ENCODE data around the gene LFNG.

LFNG gene

GRCh38 chr7:2504128-2504888 lies 15.3 kb upstream of the LFNG start:
- no peak for DNase-seq

- no peak for DNase-seq
Observed at GRCh38 chr7:2504889-2505375, 14.6 kb upstream of the LFNG start.

GRCh38 chr7:2505401-2505800 lies 14.2 kb upstream of the LFNG start:
- DNase-seq, result no peak

GRCh38 chr7:2507208-2507916 lies 12.2 kb upstream of the LFNG start:
- DNase-seq, result no peak

DNA sequence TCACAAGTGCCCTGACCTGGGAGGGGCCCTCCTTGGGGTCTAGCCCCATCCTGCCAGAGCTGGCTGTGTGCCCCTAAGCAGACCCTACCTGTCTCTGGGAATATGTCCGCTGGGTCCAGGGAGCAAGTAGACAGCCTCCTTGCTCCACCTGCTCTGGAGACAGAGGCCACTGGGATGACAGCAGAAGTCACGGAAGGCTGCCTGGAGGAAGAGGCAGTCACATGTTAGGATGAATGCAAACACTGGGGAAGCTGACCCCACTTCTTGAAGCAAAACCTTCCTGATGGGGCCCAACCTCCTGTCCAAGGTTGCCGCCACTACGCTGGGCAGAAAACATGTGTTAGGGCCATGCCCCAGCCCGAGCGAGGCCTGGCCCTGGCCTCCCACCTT lies 11.7 kb upstream of the LFNG start:
- no peak for DNase-seq

- peak in 1 of 2 donors; percentile 62 for DNase-seq
Observed at GRCh38 chr7:2508327-2509215, 11.0 kb upstream of the LFNG start.

DNA sequence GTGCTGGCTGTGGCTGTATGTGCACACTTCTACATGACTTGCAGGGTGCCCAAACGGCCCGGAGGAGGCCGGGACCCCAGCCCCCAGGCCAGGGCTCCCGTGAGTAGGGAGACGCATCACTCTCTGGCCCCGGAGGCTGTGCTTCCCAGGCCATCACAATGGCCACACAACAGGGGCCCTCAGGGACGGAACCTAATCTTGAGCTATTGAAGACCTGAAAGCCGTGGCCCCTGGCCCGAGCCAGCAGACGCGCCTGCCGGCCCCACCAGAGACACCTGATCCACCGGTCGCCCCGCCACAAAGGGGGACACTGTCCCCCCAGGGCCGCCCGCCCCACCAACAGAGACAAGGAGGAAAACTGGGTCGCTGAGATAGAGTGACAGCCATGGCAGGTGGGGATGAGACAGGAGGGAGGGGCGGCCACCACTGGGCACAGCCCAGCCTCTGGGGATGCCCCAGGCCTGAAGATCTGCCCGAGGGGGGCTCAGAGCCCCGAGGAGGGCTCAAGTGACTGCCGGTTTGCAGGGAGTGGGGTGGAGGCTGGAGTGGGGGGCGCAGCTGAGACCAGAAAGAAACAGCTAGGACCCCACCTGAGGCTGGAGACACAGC lies 10.2 kb upstream of the LFNG start:
- DNase-seq, result no peak

GRCh38 chr7:2510130-2510776 lies 9.3 kb upstream of the LFNG start:
- no peak for DNase-seq

- DNase-seq, result peak in 1 of 2 donors; percentile 57
Observed at GRCh38 chr7:2510909-2511768, 8.4 kb upstream of the LFNG start.

- no peak for DNase-seq
Observed at GRCh38 chr7:2511769-2512168, 7.8 kb upstream of the LFNG start.

GRCh38 chr7:2512179-2512661 lies 7.4 kb upstream of the LFNG start:
- peak in 1 of 2 donors; percentile 48 for DNase-seq

- no peak for DNase-seq
Observed at GRCh38 chr7:2512713-2513112, 6.9 kb upstream of the LFNG start.

DNA sequence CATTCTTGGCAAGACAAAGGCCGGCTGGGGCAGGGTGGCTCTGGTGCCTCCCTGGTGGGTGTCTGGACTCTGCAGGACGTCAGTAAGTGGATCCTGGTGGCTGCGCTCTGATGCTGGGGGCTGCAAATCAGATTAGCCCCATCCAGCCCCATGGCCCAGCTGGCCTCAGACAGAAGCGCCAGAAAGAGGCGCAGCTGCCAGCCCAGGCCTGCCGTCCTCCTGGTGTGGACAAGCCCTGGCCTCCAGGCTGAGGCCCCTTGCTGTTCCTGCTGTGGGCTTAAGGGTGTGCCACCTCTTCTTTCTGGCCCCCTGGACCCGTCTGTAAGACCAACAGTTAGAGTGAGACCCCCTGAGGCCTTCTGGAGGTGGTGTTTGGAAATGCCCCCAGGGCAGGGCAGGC lies 5.9 kb upstream of the LFNG start:
- no peak for DNase-seq

DNA sequence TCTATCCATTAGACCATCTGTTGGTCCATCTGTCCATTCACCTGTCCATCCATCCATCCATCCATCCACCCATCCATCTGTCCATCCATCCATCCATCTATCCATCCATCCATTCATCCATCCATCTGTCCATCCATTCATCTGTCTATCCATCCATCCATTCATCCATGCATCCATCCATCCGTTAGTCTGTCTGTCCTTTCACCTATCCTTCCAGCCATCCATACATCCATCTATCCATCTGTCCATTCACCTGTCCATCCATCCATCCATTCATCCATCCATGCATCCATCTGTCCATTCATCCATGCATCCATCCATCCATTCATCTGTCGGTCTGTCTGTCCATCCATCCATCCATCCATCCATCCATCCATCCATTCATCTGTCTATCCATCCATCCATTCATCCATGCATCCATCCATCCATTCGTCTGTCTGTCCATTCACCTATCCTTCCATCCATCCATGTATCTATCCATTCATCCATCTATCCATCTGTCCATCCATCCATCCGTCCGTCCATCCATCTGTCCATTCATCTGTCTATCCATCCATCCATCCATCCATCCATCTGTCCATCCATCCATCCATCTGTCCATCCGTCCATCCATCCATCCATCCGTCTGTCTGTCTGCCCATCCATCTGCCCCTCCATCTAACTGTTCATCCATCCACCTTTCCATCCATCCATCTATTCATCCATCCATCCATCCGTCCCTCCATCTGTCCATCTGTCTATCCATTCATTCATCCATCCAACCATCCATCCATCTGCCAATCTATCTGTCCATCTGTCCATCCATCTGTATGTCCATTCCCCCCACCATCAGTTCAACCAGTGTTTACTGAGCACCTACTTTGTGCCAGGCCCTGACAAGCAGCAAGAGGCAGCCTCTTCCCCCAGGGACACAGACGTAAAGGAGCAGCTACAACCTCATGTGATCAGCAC lies 4.8 kb upstream of the LFNG start:
- no peak for DNase-seq

DNA sequence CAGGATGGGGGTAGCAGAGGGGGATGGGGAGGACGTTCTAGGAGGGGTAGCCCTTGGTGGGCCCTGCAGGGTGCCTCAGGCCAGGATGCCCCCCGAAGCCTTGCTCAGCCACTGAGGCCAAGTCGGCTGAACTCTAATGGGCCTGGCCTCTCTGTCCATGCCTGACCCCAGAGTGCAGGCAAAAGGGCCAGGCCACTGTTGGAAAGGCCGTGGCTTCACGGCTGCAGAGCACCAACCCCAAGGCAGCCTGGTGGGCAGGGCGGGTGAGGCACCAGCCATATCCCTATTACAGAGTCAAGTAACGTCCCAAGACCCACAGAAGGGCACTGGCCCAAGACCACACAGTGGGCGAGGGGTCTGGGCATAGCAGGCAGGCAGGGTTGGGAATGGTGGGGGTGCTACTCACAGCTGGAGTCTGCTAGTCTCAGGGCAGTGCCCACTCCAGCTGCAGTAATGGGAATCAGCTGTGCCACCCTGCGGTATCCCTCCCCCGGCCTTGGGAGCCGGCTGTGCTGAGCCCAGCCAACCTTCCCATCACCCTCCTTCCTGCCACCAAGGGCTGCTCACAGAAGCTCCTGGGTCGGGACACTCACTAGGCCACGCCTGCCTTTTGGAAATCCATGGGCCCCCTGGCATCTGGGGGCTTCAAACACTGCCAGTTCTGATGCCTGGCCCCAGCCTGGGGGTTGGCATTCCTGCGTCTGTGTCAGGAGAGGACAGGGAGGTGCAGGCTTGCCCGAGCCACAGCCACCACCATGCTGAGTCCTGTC lies 4.0 kb upstream of the LFNG start:
- DNase-seq, result no peak

- DNase-seq, result no peak
Observed at GRCh38 chr7:2516194-2516555, 3.4 kb upstream of the LFNG start.

DNA sequence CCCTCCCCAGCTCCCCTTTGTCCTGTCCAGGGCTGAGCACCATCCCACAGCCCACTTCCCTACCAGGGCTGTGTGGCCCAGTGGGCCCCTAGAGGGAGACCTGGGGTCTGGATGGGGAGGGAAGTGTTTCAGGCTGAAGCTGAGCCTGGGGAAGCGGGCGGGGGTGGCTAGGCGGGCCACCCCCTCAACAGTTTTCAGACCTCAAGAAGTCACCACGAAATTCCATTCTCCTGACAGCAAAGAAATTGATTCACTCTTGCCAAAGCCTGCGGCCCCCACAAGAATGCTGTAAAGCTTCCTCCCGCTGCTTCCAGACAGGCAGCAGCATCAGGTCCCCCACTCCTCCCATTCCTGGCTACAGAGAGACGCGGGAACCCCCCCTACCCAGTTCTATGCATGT lies 2.5 kb upstream of the LFNG start:
- no peak for DNase-seq

DNA sequence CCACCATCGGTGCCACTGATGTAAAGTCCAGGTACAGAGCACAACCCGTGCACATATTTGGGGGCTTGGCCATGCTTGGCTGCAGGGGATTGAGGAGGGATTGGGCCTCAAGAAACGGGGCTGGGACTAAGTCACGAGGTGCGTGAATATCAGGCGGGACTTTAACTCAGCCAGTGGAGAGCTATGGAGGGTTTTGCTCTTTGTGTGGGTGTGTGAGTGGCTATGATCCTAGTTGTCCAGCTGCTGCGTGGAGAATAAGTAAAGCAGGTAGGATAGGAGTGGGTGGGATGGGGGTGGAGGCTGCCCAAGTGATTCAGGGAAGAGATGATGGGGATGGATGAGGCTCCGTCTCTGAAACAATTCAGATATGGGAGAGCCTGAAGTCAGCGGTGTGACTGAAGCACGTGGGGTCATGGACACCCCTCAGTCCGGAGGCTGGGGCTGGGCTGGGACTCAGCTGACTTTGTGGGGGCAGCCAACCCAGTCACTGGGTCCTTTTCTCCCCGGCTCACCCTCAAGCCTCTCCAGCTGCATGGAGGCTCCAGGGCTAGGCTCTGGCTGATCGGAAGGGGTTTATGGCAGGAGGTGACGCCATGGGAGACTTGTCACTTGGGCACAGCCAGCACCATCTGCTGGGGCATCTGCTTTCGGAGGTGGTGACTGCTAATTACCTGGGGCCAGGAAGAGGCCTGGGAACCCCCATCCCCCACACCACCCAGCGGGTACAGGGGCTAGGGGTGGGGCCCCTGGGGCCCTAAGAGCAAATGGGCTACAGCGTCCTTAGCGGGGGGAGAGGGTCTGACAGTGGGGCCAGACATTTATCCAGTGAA lies 1.7 kb upstream of the LFNG start:
- no peak for DNase-seq
